HG02981 (cell line): ENCODE results near the gene CALU.

Source experiments
- ATAC-seq: cut with Tn5 transposase; IDR thresholded peaks from one replicate; pipeline ENCODE4 v1.9.1; 2021; ENCODE audit warnings: mild to moderate bottlenecking, moderate library complexity; ENCODE audit not compliant: unreplicated experiment

CALU gene

GRCh38 chr7:128724743-128725142 is 14.4 kb upstream of the CALU start:
- no peak for ATAC-seq

GRCh38 chr7:128725531-128725930 is 13.6 kb upstream of the CALU start:
- ATAC-seq = no peak

GRCh38 chr7:128726059-128726736 is 13.0 kb upstream of the CALU start:
- ATAC-seq = no peak

- no peak for ATAC-seq
Observed at GRCh38 chr7:128726737-128727072, 12.5 kb upstream of the CALU start.

GRCh38 chr7:128727239-128727638 is 11.9 kb upstream of the CALU start:
- ATAC-seq = no peak

GRCh38 chr7:128728598-128728997 is 10.6 kb upstream of the CALU start:
- no peak for ATAC-seq

GRCh38 chr7:128729494-128729893 is 9.7 kb upstream of the CALU start:
- ATAC-seq = no peak

GRCh38 chr7:128731184-128731583 is 8.0 kb upstream of the CALU start:
- no peak for ATAC-seq

- ATAC-seq = no peak
Observed at GRCh38 chr7:128732521-128733277, 6.5 kb upstream of the CALU start.

GRCh38 chr7:128733278-128733645 is 5.9 kb upstream of the CALU start:
- ATAC-seq = no peak

GRCh38 chr7:128734890-128735289 is 4.3 kb upstream of the CALU start:
- no peak for ATAC-seq

GRCh38 chr7:128735436-128735835 is 3.7 kb upstream of the CALU start:
- no peak for ATAC-seq

- no peak for ATAC-seq
Observed at GRCh38 chr7:128737441-128737840, 1.7 kb upstream of the CALU start.

GRCh38 chr7:128737867-128738385 is 1.2 kb upstream of the CALU start:
- ATAC-seq = no peak

GRCh38 chr7:128738570-128739047 is 550 bp upstream of the CALU start:
- peak; percentile 2 for ATAC-seq

GRCh38 chr7:128739990-128740682 is 977 bp downstream of the CALU start:
- no peak for ATAC-seq

- no peak for ATAC-seq
Observed at GRCh38 chr7:128740996-128741395, 1.8 kb downstream of the CALU start.

GRCh38 chr7:128741491-128741890 is 2.3 kb downstream of the CALU start:
- ATAC-seq = no peak

GRCh38 chr7:128742206-128742605 is 3.0 kb downstream of the CALU start:
- no peak for ATAC-seq

- ATAC-seq = no peak
Observed at GRCh38 chr7:128743112-128743772, 4.1 kb downstream of the CALU start.

- ATAC-seq = no peak
Observed at GRCh38 chr7:128744366-128744905, 5.3 kb downstream of the CALU start.
